Spinal cord (tissue), 10 donors: ENCODE data around the gene ARHGAP26. TPM values are rescaled to one million over a fixed set of nuclear protein-coding genes. Genes with fewer than 3 reads are reported as not detected.

Experiments
- DNase-seq, 6 donors: peaks; one replicate each; pipeline versions ENCODE4 v3.0.0 to v3.0.0-alpha.2; 2013 to 2015; ENCODE audit warnings: low spot score in 6 of 6, low read depth in 4 of 6
- H3K27ac ChIP-seq: one replicate; pipeline ENCODE4 v1.5.1; 2013; ENCODE audit warnings: low read depth, low read length, control low read depth
- H3K27me3 ChIP-seq: one replicate; pipeline ENCODE4 v1.6.1; 2013; ENCODE audit warnings: low read length; ENCODE audit not compliant: control insufficient read depth, insufficient read depth
- H3K36me3 ChIP-seq: one replicate; pipeline ENCODE4 v1.6.1; 2013; ENCODE audit warnings: low read length; ENCODE audit not compliant: control insufficient read depth, insufficient read depth
- H3K4me1 ChIP-seq: one replicate; pipeline ENCODE4 v1.6.1; 2013; ENCODE audit warnings: low read length; ENCODE audit not compliant: control insufficient read depth, insufficient read depth
- H3K4me3 ChIP-seq: one replicate; pipeline ENCODE4 v1.5.1; 2013; ENCODE audit warnings: low read depth, low read length, control low read depth
- H3K9me3 ChIP-seq: one replicate; pipeline ENCODE4 v1.6.1; 2013; ENCODE audit warnings: low read length; ENCODE audit not compliant: control insufficient read depth, insufficient read depth
- WGBS: methylation state at CpG from one replicate; pipeline ENCODE4 v1.1.5; 2013; ENCODE audit warnings: missing lambda C conversion rate; ENCODE audit not compliant: insufficient coverage; 5-methylcytosine and 5-hydroxymethylcytosine counted together
- polyA plus RNA-seq, 2 donors: library from polyadenylated mRNA; unstranded; fragments of 120-200 nt; gene quantifications; one replicate each; pipeline ENCODE4 v1.2.1, GENCODE V29; 2013; ENCODE audit not compliant: insufficient read length in 2 of 2
- total RNA-seq, 2 donors: library from RNA; depleted of rRNA in 1 of 2; stranded (reverse); fragments of 120-200 nt in 1 of 2; fragments of >200 nt in 1 of 2; gene quantifications; one replicate each; pipeline versions ENCODE4 v1.2.3 to v1.2.4, GENCODE V29; 2013 to 2014
- donor health status: healthy.

The ARHGAP26 gene
- total and polyA plus RNA-seq, 4 donors = 21.9 to 39.7 (median 22.4) TPM

DNA sequence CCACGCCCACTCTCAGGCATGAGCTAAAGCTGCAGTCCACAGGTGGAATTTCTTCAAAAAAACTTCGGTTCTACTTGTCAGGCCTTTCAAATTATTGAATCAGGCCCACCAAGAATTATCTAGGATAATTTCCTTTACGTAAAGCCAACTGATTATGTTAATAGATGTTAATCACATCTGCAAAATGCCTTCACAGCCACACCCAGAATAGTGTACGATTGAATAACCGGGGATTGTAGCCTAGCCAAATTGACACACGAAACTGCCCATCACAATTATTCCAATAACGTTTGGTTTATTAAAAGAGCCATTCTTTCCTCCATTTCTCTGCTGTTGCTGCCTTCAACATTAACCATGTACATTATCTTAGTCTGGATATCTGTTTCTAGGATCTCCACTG lies 484.6 kb downstream of the ARHGAP26 start:
- no peak for DNase-seq
- Histone ChIP-seq H3K9me3 (no peaks in the 10 kb centered on the region), H3K4me1 (no peaks in the 10 kb centered on the region), H3K4me3 (no peak overlapping the region), H3K27ac (no peak overlapping the region), H3K27me3 (no peaks in the 10 kb centered on the region), H3K36me3 (no peaks in the 10 kb centered on the region)
- WGBS = 85% methylated on average over 5 of the region's 7 CpGs

DNA sequence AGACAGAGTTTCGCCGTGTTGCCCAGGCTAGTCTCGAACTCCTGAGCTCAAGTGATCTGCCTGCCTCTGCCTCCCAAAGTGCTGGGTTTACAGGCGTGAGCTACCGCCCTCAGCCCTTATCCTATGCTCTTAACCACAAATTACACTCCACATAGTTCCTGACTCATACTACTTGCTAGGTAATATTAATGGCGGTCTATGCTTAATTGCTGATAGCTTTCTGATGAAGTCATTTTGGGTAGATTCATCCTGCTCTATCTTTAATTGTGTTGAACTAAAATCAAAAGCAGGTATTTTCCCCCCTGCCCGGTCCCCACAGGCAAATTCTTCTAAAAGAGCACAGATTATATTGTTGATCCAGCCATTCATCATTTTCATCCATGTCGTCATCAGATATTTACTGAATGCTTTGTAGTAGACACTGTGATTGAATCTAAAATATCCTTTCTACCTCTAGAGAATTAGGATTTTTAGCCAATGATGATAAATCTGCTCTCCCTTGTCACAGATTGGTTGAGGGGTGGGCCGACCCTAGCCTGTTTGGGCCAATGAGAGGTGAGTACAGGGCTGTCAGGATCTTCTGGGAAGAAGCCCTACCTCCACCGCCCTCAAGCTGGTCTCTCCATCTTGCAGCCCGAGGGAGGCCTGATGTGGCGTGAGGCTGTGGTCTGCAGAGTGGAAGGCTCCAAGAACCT lies 488.5 kb downstream of the ARHGAP26 start:
- Histone ChIP-seq H3K27ac (no peak overlapping the region), H3K9me3 (no peaks in the 10 kb centered on the region), H3K36me3 (no peaks in the 10 kb centered on the region), H3K4me3 (no peak overlapping the region), H3K27me3 (no peaks in the 10 kb centered on the region), H3K4me1 (no peaks in the 10 kb centered on the region)
- no peak for DNase-seq
- 95% methylated on average over 6 of the region's 12 CpGs for WGBS

DNA sequence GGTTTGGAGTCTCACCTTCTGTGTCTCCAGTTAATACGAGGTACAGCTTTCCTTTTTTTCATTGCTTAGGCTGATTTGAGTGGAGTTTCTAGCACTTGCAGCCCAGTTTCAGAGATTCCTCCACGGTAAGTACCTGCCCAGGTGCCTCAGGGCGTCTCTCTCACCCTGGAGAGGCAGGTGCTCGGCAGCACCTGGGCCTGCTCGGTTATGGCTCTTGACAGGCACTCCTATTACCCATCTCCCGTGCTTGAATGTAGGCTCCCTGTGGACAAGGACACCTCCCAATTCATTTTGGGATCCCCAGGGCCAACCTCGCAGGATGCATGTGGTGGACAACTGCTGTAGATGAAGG lies 489.1 kb downstream of the ARHGAP26 start:
- no peak for DNase-seq
- 95% methylated on average over 6 of the region's 7 CpGs for WGBS
- Histone ChIP-seq H3K36me3 (no peaks in the 10 kb centered on the region), H3K27me3 (no peaks in the 10 kb centered on the region), H3K4me3 (no peak overlapping the region), H3K9me3 (no peaks in the 10 kb centered on the region), H3K27ac (no peak overlapping the region), H3K4me1 (no peaks in the 10 kb centered on the region)

DNA sequence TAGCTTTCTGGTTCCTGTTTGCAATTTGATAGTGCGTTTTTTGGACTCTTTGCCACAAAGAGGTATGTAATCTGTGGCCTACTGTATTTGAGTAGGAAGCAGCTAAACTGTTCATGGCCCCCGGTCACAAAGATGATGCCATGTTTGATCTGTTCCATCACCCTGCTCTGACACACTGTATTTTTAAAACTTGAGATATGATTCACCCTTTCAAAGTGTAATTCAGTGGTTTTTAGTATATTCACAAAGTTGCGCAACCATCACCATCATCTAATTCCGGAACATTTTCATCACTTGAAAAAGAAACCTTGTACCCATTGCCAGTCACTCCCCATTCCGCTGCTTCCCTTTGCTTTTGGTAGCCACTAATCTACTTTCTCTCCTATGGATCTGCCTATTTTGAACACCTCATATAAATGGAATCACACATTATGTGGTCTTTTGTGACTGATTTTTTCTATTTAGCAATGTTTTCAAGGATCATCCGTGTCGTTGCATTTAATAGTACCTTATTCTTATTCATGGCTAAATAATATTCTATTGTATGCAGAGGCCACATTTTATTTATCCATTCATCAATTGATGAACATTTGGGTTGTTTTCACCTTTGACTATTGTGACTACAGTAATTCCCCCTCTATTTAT lies 491.7 kb downstream of the ARHGAP26 start:
- H3K4me1 ChIP-seq = no peaks in the 10 kb centered on the region
- no peak overlapping the region for H3K27ac ChIP-seq
- H3K4me3 ChIP-seq = no peak overlapping the region
- H3K36me3 ChIP-seq = no peaks in the 10 kb centered on the region
- DNase-seq = no peak
- 95% methylated on average over 3 of the region's 7 CpGs for WGBS
- no peaks in the 10 kb centered on the region for H3K27me3 ChIP-seq
- H3K9me3 ChIP-seq = no peaks in the 10 kb centered on the region

DNA sequence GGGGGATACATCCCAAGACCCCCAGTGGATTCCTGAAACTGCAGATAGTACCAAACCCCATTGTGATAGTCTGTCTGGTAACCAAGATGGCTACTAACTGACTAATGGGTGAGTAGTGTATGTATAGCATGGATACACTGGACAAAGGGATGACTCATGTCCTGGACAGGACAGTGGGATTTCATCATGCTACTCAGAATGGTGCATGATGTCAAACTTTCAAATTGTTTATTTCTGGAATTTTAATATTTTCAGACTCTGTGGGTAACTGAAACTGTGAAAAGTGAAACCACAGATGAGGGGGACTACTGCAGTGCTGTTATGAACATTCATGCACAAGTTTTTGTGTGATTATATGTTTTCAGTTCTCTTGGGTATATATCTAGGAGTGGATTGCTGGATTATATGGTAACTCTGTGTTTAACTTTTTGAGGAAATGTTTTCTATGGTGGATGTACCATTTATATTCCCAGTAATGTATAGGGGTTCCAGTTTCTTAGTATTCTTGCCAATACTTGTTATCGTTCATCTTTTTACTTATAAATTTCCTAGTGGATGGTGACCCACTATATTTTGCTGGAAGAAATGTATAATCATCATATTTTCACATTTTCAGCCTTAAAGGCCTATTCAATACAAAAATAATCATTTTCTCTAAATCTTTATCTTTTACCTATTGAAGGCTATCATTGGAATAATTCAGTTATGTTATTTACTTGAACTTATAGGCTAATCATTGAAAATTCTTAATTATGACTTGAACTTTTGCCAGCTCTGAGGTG lies 492.4 kb downstream of the ARHGAP26 start:
- no peak overlapping the region for H3K27ac ChIP-seq
- H3K27me3 ChIP-seq = no peaks in the 10 kb centered on the region
- no peaks in the 10 kb centered on the region for H3K36me3 ChIP-seq
- H3K9me3 ChIP-seq = no peaks in the 10 kb centered on the region
- H3K4me3 ChIP-seq = no peak overlapping the region
- H3K4me1 ChIP-seq = no peaks in the 10 kb centered on the region
- WGBS = no CpG with 5 or more reads among the region's 1 CpG
- DNase-seq = no peak

DNA sequence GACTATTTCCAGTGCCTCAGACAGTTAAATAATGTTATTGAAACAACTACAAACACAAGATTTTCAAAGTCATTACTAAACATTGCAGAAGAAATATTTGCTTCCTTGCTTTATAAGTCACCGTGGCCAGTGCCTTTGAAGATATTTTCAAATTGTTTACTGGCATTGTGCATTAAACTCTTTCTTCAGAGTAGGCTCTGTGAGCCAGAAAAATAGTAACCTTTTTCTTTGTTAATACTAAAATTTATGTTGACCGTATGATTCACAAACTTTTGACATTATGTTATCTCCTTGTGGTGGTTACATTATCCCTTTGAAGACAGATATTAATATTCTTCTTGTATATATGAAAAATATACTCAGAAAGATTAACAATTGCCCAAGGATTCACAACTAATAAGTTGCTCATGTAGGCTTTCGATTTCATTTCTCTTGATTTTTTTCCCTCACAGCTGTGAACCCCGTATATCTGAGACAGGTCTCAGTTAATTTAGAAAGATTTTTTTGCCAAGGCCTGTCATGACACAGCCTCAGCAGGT lies 493.2 kb downstream of the ARHGAP26 start:
- no peak for DNase-seq
- 88% methylated on average over 1 of the region's 4 CpGs for WGBS
- no peaks in the 10 kb centered on the region for H3K9me3 ChIP-seq
- no peaks in the 10 kb centered on the region for H3K27me3 ChIP-seq
- H3K4me3 ChIP-seq = no peak overlapping the region
- H3K36me3 ChIP-seq = no peaks in the 10 kb centered on the region
- no peak overlapping the region for H3K27ac ChIP-seq
- H3K4me1 ChIP-seq = no peaks in the 10 kb centered on the region

DNA sequence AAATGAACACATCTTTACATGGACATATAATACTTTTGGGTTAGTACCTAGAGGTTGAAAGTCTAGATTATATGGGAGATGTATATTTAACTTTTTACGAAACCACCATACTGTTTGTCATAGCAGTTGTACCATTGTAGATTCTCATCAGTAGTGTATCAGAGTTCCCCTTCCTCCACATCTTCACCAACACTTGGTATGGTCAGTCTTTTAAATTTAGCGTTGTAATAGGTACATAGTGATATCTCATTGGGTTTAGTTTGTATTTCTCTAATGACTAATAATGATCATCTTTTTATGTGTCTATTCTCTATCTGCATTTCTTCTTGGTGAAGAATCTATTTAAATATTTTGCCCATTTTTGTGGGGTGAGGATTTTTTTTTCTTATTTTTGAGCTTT lies 495.8 kb downstream of the ARHGAP26 start:
- H3K4me1 ChIP-seq = no peaks in the 10 kb centered on the region
- H3K9me3 ChIP-seq = peaks cover 4% of the 10 kb centered on the region
- H3K36me3 ChIP-seq = no peaks in the 10 kb centered on the region
- H3K27me3 ChIP-seq = no peaks in the 10 kb centered on the region
- DNase-seq = no peak
- no peak overlapping the region for H3K27ac ChIP-seq
- no CpG with 5 or more reads among the region's 2 CpGs for WGBS
- no peak overlapping the region for H3K4me3 ChIP-seq

DNA sequence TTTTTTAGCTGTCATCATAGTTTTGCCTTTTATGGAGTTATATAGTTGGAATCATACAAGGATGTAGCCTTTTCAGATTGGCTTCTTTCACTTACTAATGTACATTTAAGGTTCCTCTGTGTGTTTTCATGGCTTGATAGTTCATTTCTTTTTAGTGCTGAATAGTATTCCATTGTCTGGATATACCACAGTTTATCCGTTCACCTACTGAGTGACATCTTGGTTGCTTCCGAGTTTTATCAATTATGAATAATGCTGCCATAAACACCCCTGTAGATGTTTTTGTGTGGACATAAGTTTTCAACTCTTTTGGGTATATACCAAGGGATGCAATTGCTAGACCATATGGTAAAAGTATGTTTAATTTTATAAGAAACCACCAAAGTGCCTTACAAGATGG lies 497.0 kb downstream of the ARHGAP26 start:
- H3K27me3 ChIP-seq = no peaks in the 10 kb centered on the region
- no peak overlapping the region for H3K4me3 ChIP-seq
- H3K9me3 ChIP-seq = peaks cover 4% of the 10 kb centered on the region
- no CpG with 5 or more reads among the region's 2 CpGs for WGBS
- no peak for DNase-seq
- no peaks in the 10 kb centered on the region for H3K4me1 ChIP-seq
- no peaks in the 10 kb centered on the region for H3K36me3 ChIP-seq
- H3K27ac ChIP-seq = no peak overlapping the region

DNA sequence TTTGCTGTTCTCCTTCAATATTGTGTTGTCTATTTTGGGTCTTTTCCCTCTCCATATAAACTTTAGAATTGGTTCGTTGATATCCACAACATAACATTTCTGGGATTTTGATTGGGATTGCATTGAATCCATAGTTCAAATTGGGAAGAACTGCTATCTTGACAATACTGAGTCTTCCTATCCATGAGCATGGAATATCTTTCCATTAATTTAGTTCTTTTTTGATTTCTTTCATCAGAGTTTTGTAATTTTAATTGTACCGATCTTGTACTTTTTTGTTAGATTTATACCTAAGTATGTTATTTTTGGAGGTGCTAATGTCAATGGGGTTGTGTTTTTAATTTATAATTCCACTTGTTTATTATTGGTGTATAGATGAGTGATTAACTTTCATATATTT lies 498.2 kb downstream of the ARHGAP26 start:
- Histone ChIP-seq H3K27me3 (no peaks in the 10 kb centered on the region), H3K4me3 (no peak overlapping the region), H3K27ac (no peak overlapping the region), H3K36me3 (no peaks in the 10 kb centered on the region), H3K4me1 (no peaks in the 10 kb centered on the region), H3K9me3 (peaks cover 4% of the 10 kb centered on the region)
- no peak for DNase-seq
- no CpG with 5 or more reads among the region's 2 CpGs for WGBS
